Subcutaneous abdominal adipose tissue (tissue), 5 donors: ENCODE results near the gene C1QTNF9.

Source experiments
- H3K27ac ChIP-seq: one replicate; pipeline ENCODE4 v1.7.0; 2013; ENCODE audit warnings: low read depth, mild to moderate bottlenecking, inconsistent platforms, low read length, moderate library complexity
- H3K27me3 ChIP-seq, 5 donors: one replicate each; pipeline ENCODE4 v1.7.0; 2013; ENCODE audit warnings: low read length in 5 of 5, inconsistent platforms in 1 of 5; ENCODE audit not compliant: control insufficient read depth in 5 of 5, insufficient read depth in 4 of 5
- H3K36me3 ChIP-seq, 5 donors: one replicate each; pipeline ENCODE4 v1.7.0; 2013; ENCODE audit warnings: low read length in 5 of 5; ENCODE audit not compliant: control insufficient read depth in 5 of 5, insufficient read depth in 5 of 5
- H3K4me1 ChIP-seq, 5 donors: one replicate each; pipeline ENCODE4 v1.7.0; 2013; ENCODE audit warnings: low read length in 5 of 5, mild to moderate bottlenecking in 3 of 5, moderate library complexity in 1 of 5; ENCODE audit not compliant: control insufficient read depth in 5 of 5, insufficient read depth in 5 of 5
- H3K4me3 ChIP-seq, 5 donors: one replicate each; pipeline ENCODE4 v1.7.0; 2013; ENCODE audit warnings: low read length in 5 of 5, low read depth in 1 of 5
- H3K9ac ChIP-seq, 5 donors: one replicate each; pipeline ENCODE4 v1.7.0; 2013; ENCODE audit warnings: low read length in 5 of 5, mild to moderate bottlenecking in 4 of 5, moderate library complexity in 3 of 5
- H3K9me3 ChIP-seq, 5 donors: one replicate each; pipeline ENCODE4 v1.7.0; 2013; ENCODE audit warnings: low read length in 5 of 5; ENCODE audit not compliant: control insufficient read depth in 5 of 5
- donor health status: healthy.
- donor health status: healthy.
- donor health status: healthy.
- donor health status: healthy.
- donor health status: healthy.

Gene C1QTNF9

GRCh38 chr13:24293746-24294145 is 15.6 kb upstream of the C1QTNF9 start:
- Histone ChIP-seq H3K9me3 (no peaks in the 10 kb centered on the region), H3K9ac (no peak overlapping the region), H3K27me3 (no peaks in the 10 kb centered on the region), H3K4me3 (no peak overlapping the region), H3K36me3 (peaks cover 0 to 81% (median 49%) of the 10 kb centered on the region in 5 donors), H3K27ac (no peak overlapping the region), H3K4me1 (no peaks in the 10 kb centered on the region)

DNA sequence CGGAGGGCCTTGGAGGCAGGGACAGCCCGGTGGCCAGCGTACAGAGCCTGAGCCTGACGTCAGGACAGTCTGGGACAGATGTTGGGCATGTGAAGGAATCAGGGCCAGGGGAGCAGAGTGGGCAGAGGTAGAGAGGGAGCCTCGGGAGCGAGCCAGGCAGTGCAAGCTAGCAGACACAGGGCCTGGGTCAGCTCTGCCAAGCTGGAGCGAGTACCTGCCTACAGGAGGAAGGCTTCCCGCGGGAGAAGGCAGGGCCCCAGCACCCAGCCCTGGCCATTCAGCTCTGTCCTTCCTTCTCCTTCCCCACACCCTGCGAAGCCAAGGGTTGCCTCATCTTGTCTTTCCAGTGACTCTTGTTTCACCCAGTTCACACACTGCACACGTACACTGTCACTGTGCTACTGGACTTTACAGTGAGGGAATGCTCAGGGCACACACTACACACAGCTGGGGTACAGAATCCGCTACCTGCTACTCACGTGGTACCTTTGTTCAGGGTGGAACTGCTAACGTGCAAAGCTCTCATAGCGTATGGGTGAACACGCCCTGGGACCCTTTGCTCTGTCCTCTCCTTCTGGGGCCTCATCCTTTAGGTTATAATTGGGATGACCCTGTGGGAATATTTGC is 9.8 kb upstream of the C1QTNF9 start:
- peaks cover 0 to 77% (median 50%) of the 10 kb centered on the region in 5 donors for H3K36me3 ChIP-seq

GRCh38 chr13:24301434-24301833 is 7.9 kb upstream of the C1QTNF9 start:
- no peaks in the 10 kb centered on the region for H3K9me3 ChIP-seq
- no peak overlapping the region for H3K27ac ChIP-seq
- H3K4me1 ChIP-seq, result peaks cover 0 to 44% (median 4%) of the 10 kb centered on the region in 5 donors
- H3K36me3 ChIP-seq, result peaks cover 0 to 62% (median 40%) of the 10 kb centered on the region in 5 donors
- no peak overlapping the region for H3K4me3 ChIP-seq
- H3K9ac ChIP-seq, result no peak overlapping the region
- no peaks in the 10 kb centered on the region for H3K27me3 ChIP-seq

More for the DNA sequence above, 9.8 kb upstream of the C1QTNF9 start:
- Histone ChIP-seq H3K27ac (no peak overlapping the region), H3K9me3 (no peaks in the 10 kb centered on the region), H3K9ac (peak overlapping the region in 1 of 5 donors; percentile 4), H3K4me1 (peaks cover 0 to 31% (median 4%) of the 10 kb centered on the region in 5 donors), H3K27me3 (no peaks in the 10 kb centered on the region), H3K4me3 (no peak overlapping the region)

- Histone ChIP-seq H3K9me3 (no peaks in the 10 kb centered on the region), H3K4me1 (peaks cover 0 to 46% (median 4%) of the 10 kb centered on the region in 5 donors), H3K27me3 (no peaks in the 10 kb centered on the region), H3K36me3 (peaks cover 0 to 57% (median 40%) of the 10 kb centered on the region in 5 donors), H3K4me3 (no peak overlapping the region), H3K9ac (no peak overlapping the region), H3K27ac (no peak overlapping the region)
Measured at GRCh38 chr13:24301911-24302310, 7.5 kb upstream of the C1QTNF9 start.

- no peak overlapping the region for H3K9ac ChIP-seq
- no peaks in the 10 kb centered on the region for H3K27me3 ChIP-seq
- H3K9me3 ChIP-seq, result no peaks in the 10 kb centered on the region
- peaks cover 0 to 30% (median 19%) of the 10 kb centered on the region in 5 donors for H3K36me3 ChIP-seq
- H3K4me1 ChIP-seq, result peaks cover 0 to 72% (median 5%) of the 10 kb centered on the region in 5 donors
- no peak overlapping the region for H3K27ac ChIP-seq
- H3K4me3 ChIP-seq, result no peak overlapping the region
Measured at GRCh38 chr13:24304620-24305019, 4.8 kb upstream of the C1QTNF9 start.

DNA sequence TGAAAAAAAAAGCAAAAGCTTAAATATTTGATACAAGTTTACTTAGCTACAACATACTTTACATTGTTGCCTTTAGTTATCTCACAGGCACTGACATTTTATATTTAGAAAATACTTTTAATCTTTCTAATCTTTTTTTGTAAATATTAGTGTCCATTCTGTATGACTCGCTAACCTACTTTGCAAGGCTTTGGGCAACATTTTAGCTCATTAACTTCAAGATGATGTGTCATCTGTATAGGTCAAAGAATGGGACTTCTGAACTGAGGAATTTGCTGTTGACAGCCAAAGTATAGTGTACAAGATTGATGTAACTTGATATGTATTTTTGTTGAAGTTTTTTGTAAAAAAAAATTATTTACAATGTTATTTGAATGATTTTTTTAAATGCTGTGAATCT is 2.7 kb upstream of the C1QTNF9 start:
- no peak overlapping the region for H3K27ac ChIP-seq
- H3K9me3 ChIP-seq, result no peaks in the 10 kb centered on the region
- no peak overlapping the region for H3K4me3 ChIP-seq
- H3K4me1 ChIP-seq, result peaks cover 0 to 65% (median 5%) of the 10 kb centered on the region in 5 donors
- H3K36me3 ChIP-seq, result peaks cover 0 to 18% (median 9%) of the 10 kb centered on the region in 5 donors
- no peak overlapping the region for H3K9ac ChIP-seq
- H3K27me3 ChIP-seq, result no peaks in the 10 kb centered on the region

DNA sequence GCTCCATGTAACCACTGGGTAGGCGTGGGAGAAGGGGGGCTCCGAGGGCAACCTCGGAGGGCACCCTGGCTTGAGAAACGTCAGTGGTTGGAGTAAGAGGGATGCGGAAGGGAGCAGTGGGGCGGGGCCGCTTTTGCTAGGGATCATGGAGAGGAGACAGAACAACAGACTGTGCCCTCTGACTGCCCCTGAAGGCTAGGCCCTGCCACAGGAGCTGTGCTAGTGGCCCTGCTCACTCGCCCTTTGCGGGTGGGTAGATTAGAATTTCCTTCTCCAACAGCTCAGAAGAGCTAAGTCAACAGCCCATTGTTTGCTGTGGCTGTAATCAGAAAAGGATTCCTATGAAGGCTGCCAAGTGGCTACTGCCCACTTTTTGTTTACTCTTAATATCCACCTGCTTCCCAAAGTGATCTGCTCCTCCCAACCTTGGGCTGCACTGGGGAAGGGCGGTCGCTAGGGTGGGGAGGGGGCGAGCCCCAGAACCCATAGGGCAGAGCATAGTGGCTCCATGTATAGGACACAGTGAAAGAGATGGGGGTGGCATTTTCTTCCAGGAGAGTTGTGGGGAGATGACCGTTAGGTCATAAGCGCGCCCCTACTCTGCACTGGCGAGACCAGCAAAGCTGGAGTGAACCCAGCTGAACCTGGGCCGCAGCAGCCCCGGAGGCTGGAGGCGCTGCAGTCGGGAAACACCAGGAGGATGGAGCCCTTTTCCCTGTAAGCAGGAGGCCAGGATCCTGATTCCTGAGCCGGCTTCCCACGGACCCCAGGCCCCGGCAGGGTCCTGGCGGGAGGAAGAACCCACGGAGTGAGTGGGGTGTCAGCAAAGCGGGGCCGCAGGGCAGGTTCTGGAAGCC is 1.9 kb upstream of the C1QTNF9 start:
- no peaks in the 10 kb centered on the region for H3K27me3 ChIP-seq
- no peak overlapping the region for H3K4me3 ChIP-seq
- H3K9ac ChIP-seq, result no peak overlapping the region
- no peak overlapping the region for H3K27ac ChIP-seq
- H3K9me3 ChIP-seq, result no peaks in the 10 kb centered on the region
- peaks cover 0 to 16% (median 9%) of the 10 kb centered on the region in 5 donors for H3K36me3 ChIP-seq
- H3K4me1 ChIP-seq, result peaks cover 0 to 59% (median 5%) of the 10 kb centered on the region in 5 donors

GRCh38 chr13:24308068-24308445 is 1.3 kb upstream of the C1QTNF9 start:
- H3K36me3 ChIP-seq, result peaks cover 0 to 10% (median 6%) of the 10 kb centered on the region in 5 donors
- H3K4me3 ChIP-seq, result no peak overlapping the region
- H3K27ac ChIP-seq, result no peak overlapping the region
- H3K9me3 ChIP-seq, result no peaks in the 10 kb centered on the region
- no peak overlapping the region for H3K9ac ChIP-seq
- no peaks in the 10 kb centered on the region for H3K27me3 ChIP-seq
- peaks cover 0 to 56% (median 5%) of the 10 kb centered on the region in 5 donors for H3K4me1 ChIP-seq

GRCh38 chr13:24308488-24309020 is 826 bp upstream of the C1QTNF9 start:
- H3K4me3 ChIP-seq, result no peak overlapping the region
- peaks cover 0 to 51% (median 5%) of the 10 kb centered on the region in 5 donors for H3K4me1 ChIP-seq
- no peaks in the 10 kb centered on the region for H3K9me3 ChIP-seq

GRCh38 chr13:24313439-24313838 is 4.1 kb downstream of the C1QTNF9 start:
- Histone ChIP-seq H3K36me3 (no peaks in the 10 kb centered on the region), H3K4me3 (no peak overlapping the region), H3K4me1 (peaks cover 0 to 18% (median 0%) of the 10 kb centered on the region in 5 donors), H3K27ac (no peak overlapping the region), H3K9me3 (no peaks in the 10 kb centered on the region), H3K27me3 (no peaks in the 10 kb centered on the region), H3K9ac (no peak overlapping the region)

More at GRCh38 chr13:24308488-24309020, 826 bp upstream of the C1QTNF9 start:
- Histone ChIP-seq H3K9ac (no peak overlapping the region), H3K27me3 (no peaks in the 10 kb centered on the region), H3K27ac (no peak overlapping the region), H3K36me3 (peaks cover 0 to 5% (median 3%) of the 10 kb centered on the region in 5 donors)
